NT2/D1 (cell line): ENCODE measurements around the gene SLC25A13.

Source experiments
- SUZ12 ChIP-seq: IDR thresholded peaks from 2 replicates; pipeline ENCODE4 v1.6.1; 2011; ENCODE audit not compliant: insufficient read length, insufficient read depth; ENCODE audit errors: extremely low read depth
- YY1 ChIP-seq: IDR thresholded peaks from 2 replicates; pipeline ENCODE4 v1.6.1; 2011; ENCODE audit not compliant: insufficient read length, insufficient read depth
- ZNF274 ChIP-seq: IDR thresholded peaks from 2 replicates; pipeline ENCODE4 v1.6.1; 2011; ENCODE audit warnings: mild to moderate bottlenecking, low read depth, low read length

DNA sequence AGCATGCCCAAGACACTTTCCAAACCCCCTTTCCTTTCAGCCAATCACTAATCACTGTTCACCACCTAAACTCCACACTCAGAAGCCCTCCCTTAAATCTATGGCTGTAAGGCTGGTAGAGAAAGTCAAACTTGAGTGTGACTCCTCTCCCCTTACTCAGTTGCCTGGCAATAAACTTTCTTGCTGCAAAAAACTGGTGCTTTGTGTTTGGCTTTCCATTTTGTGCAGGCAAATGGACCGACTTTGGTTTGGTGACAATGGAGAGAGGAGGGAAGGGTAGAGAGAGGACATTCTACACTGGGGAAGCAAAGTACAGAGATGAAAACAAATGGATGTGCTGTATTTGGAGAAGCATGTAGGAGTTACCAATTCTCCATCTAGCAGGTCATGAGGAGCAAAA is 84.9 kb downstream of the SLC25A13 start:
- TF ChIP-seq ZNF274 (no peak), YY1 (no peak), SUZ12 (no peak)
